T-helper 17 cell (primary cell): ENCODE measurements around the gene ATP10D. TPM values are rescaled to one million over a fixed set of nuclear protein-coding genes. Genes with fewer than 3 reads are reported as not detected.

Source experiments
- ATAC-seq: fragments of 150-1000 bp; cut with Tn5 transposase; 2 replicates; pipeline ENCODE4 v1.10.0; 2021; ENCODE audit warnings: mild to moderate bottlenecking, moderate library complexity
- DNase-seq, 3 donors: peaks; one replicate each; pipeline versions ENCODE4 v3.0.0 to v3.0.0-alpha.2; 2020 to 2021
- H3K9me3 ChIP-seq: one replicate; pipeline ENCODE4 v1.7.0; 2013; ENCODE audit warnings: low read length, mild to moderate bottlenecking; ENCODE audit not compliant: control insufficient read depth, poor library complexity, severe bottlenecking
- H3K27ac Mint-ChIP-seq: one replicate; pipeline ENCODE4 v1.8.0; 2022; ENCODE audit warnings: mild to moderate bottlenecking, moderate library complexity, mixed read lengths
- H3K27me3 Mint-ChIP-seq: one replicate; pipeline ENCODE4 v1.8.0; 2022; ENCODE audit warnings: mixed read lengths
- H3K36me3 Mint-ChIP-seq: one replicate; pipeline ENCODE4 v1.8.0; 2022; ENCODE audit warnings: low read depth, mixed read lengths
- H3K4me1 Mint-ChIP-seq: one replicate; pipeline ENCODE4 v1.8.0; 2022; ENCODE audit warnings: mild to moderate bottlenecking, mixed read lengths
- H3K4me3 Mint-ChIP-seq: one replicate; pipeline ENCODE4 v1.8.0; 2022; ENCODE audit warnings: mild to moderate bottlenecking, moderate library complexity, mixed read lengths
- total RNA-seq, 4 donors: library from RNA in 2 of 4; stranded (reverse) in 2 of 4; gene quantifications; one replicate each; pipeline ENCODE4 v1.2.3 and lab custom pipeline; 2022 to 2026

Gene ATP10D
- total RNA-seq, 2 donors from 2014 or later = 1.7 to 4.1 TPM

- DNase-seq = no peak
- H3K4me3 Mint-ChIP-seq = no peak overlapping the region
- H3K4me1 Mint-ChIP-seq = no peaks in the 10 kb centered on the region
- H3K9me3 ChIP-seq = no peaks in the 10 kb centered on the region
- no peak for ATAC-seq
- peaks cover 3% of the 10 kb centered on the region for H3K36me3 Mint-ChIP-seq
- no peak overlapping the region for H3K27ac Mint-ChIP-seq
- no peaks in the 10 kb centered on the region for H3K27me3 Mint-ChIP-seq
Measured at GRCh38 chr4:47590325-47590724, 105.2 kb downstream of the ATP10D start.

GRCh38 chr4:47597696-47598095 is 112.6 kb downstream of the ATP10D start:
- H3K4me3 Mint-ChIP-seq = no peak overlapping the region
- no peaks in the 10 kb centered on the region for H3K4me1 Mint-ChIP-seq
- DNase-seq = no peak

GRCh38 chr4:47598320-47598719 is 113.2 kb downstream of the ATP10D start:
- DNase-seq (no peak), ATAC-seq (no peak)
- Mint-ChIP-seq H3K27me3 (no peaks in the 10 kb centered on the region), H3K4me3 (no peak overlapping the region), H3K36me3 (no peaks in the 10 kb centered on the region), H3K27ac (no peak overlapping the region), H3K4me1 (no peaks in the 10 kb centered on the region)
- H3K9me3 ChIP-seq = peaks cover 5% of the 10 kb centered on the region

More at GRCh38 chr4:47597696-47598095, 112.6 kb downstream of the ATP10D start:
- Mint-ChIP-seq H3K27ac (no peak overlapping the region), H3K27me3 (no peaks in the 10 kb centered on the region), H3K36me3 (no peaks in the 10 kb centered on the region)
- H3K9me3 ChIP-seq = peaks cover 4% of the 10 kb centered on the region
- no peak for ATAC-seq

- Mint-ChIP-seq H3K4me1 (no peaks in the 10 kb centered on the region), H3K27ac (no peak overlapping the region), H3K4me3 (no peak overlapping the region), H3K36me3 (no peaks in the 10 kb centered on the region), H3K27me3 (no peaks in the 10 kb centered on the region)
- no peak for DNase-seq
- ATAC-seq = no peak
- peaks cover 5% of the 10 kb centered on the region for H3K9me3 ChIP-seq
Measured at GRCh38 chr4:47598896-47599295, 113.8 kb downstream of the ATP10D start.

GRCh38 chr4:47606482-47606881 is 121.4 kb downstream of the ATP10D start:
- ATAC-seq (no peak), DNase-seq (no peak)
- Mint-ChIP-seq H3K4me1 (no peaks in the 10 kb centered on the region), H3K27ac (no peak overlapping the region), H3K27me3 (no peaks in the 10 kb centered on the region), H3K4me3 (no peak overlapping the region), H3K36me3 (no peaks in the 10 kb centered on the region)
- peaks cover 5% of the 10 kb centered on the region for H3K9me3 ChIP-seq

- Mint-ChIP-seq H3K4me3 (no peak overlapping the region), H3K27ac (no peak overlapping the region), H3K4me1 (no peaks in the 10 kb centered on the region), H3K36me3 (no peaks in the 10 kb centered on the region), H3K27me3 (no peaks in the 10 kb centered on the region)
- no peak for DNase-seq
- ATAC-seq = no peak
- no peaks in the 10 kb centered on the region for H3K9me3 ChIP-seq
Measured at GRCh38 chr4:47612116-47613023, 127.3 kb downstream of the ATP10D start.

- Mint-ChIP-seq H3K27ac (no peak overlapping the region), H3K36me3 (no peaks in the 10 kb centered on the region), H3K4me1 (no peaks in the 10 kb centered on the region), H3K4me3 (no peak overlapping the region), H3K27me3 (no peaks in the 10 kb centered on the region)
- H3K9me3 ChIP-seq = no peaks in the 10 kb centered on the region
- no peak for DNase-seq
- no peak for ATAC-seq
Measured at GRCh38 chr4:47615385-47615784, 130.3 kb downstream of the ATP10D start.

GRCh38 chr4:47617607-47618006 is 132.5 kb downstream of the ATP10D start:
- no peaks in the 10 kb centered on the region for H3K9me3 ChIP-seq
- H3K4me1 Mint-ChIP-seq = no peaks in the 10 kb centered on the region
- no peaks in the 10 kb centered on the region for H3K27me3 Mint-ChIP-seq
- H3K4me3 Mint-ChIP-seq = no peak overlapping the region
- ATAC-seq (no peak), DNase-seq (no peak)
- H3K27ac Mint-ChIP-seq = no peak overlapping the region
- no peaks in the 10 kb centered on the region for H3K36me3 Mint-ChIP-seq

- no peaks in the 10 kb centered on the region for H3K36me3 Mint-ChIP-seq
- no peak overlapping the region for H3K27ac Mint-ChIP-seq
- no peak overlapping the region for H3K4me3 Mint-ChIP-seq
- ATAC-seq (no peak), DNase-seq (no peak)
- H3K9me3 ChIP-seq = no peaks in the 10 kb centered on the region
- H3K4me1 Mint-ChIP-seq = no peaks in the 10 kb centered on the region
- H3K27me3 Mint-ChIP-seq = no peaks in the 10 kb centered on the region
Measured at GRCh38 chr4:47619691-47620090, 134.6 kb downstream of the ATP10D start.

GRCh38 chr4:47621181-47621580 is 136.1 kb downstream of the ATP10D start:
- H3K4me3 Mint-ChIP-seq = no peak overlapping the region
- ATAC-seq (no peak), DNase-seq (no peak)
- no peaks in the 10 kb centered on the region for H3K4me1 Mint-ChIP-seq
- H3K27me3 Mint-ChIP-seq = peaks cover 5% of the 10 kb centered on the region
- H3K27ac Mint-ChIP-seq = no peak overlapping the region
- no peaks in the 10 kb centered on the region for H3K9me3 ChIP-seq
- no peaks in the 10 kb centered on the region for H3K36me3 Mint-ChIP-seq

- DNase-seq (no peak), ATAC-seq (no peak)
- no peaks in the 10 kb centered on the region for H3K4me1 Mint-ChIP-seq
- no peaks in the 10 kb centered on the region for H3K36me3 Mint-ChIP-seq
- H3K27me3 Mint-ChIP-seq = peaks cover 9% of the 10 kb centered on the region
- no peak overlapping the region for H3K4me3 Mint-ChIP-seq
- no peak overlapping the region for H3K27ac Mint-ChIP-seq
- no peaks in the 10 kb centered on the region for H3K9me3 ChIP-seq
Measured at GRCh38 chr4:47624031-47624441, 139.0 kb downstream of the ATP10D start.

- Mint-ChIP-seq H3K4me1 (no peaks in the 10 kb centered on the region), H3K4me3 (no peak overlapping the region), H3K36me3 (peaks cover 2% of the 10 kb centered on the region), H3K27me3 (peaks cover 20% of the 10 kb centered on the region), H3K27ac (no peak overlapping the region)
- ATAC-seq (no peak), DNase-seq (no peak)
- no peaks in the 10 kb centered on the region for H3K9me3 ChIP-seq
Measured at GRCh38 chr4:47631161-47631560, 146.1 kb downstream of the ATP10D start.

GRCh38 chr4:47639531-47639930 is 154.5 kb downstream of the ATP10D start:
- no peak overlapping the region for H3K4me3 Mint-ChIP-seq
- no peaks in the 10 kb centered on the region for H3K4me1 Mint-ChIP-seq
- DNase-seq = no peak
- no peak for ATAC-seq
- H3K27me3 Mint-ChIP-seq = peaks cover 35% of the 10 kb centered on the region
- no peaks in the 10 kb centered on the region for H3K9me3 ChIP-seq
- H3K27ac Mint-ChIP-seq = no peak overlapping the region
- H3K36me3 Mint-ChIP-seq = no peaks in the 10 kb centered on the region

GRCh38 chr4:47640911-47641310 is 155.8 kb downstream of the ATP10D start:
- no peaks in the 10 kb centered on the region for H3K4me1 Mint-ChIP-seq
- no peak overlapping the region for H3K27ac Mint-ChIP-seq
- no peaks in the 10 kb centered on the region for H3K9me3 ChIP-seq
- ATAC-seq (no peak), DNase-seq (no peak)
- peaks cover 32% of the 10 kb centered on the region for H3K27me3 Mint-ChIP-seq
- H3K36me3 Mint-ChIP-seq = no peaks in the 10 kb centered on the region
- H3K4me3 Mint-ChIP-seq = no peak overlapping the region
